Midbrain (tissue), 1 donor: ENCODE measurements around the gene PMM2.
"Not testable (repeated sequence)": the region's sequence is repeated elsewhere in the genome, so short reads cannot be mapped to it uniquely, and the experiment has no call there.

Source experiments
- DNase-seq: peaks from one replicate; lab custom pipeline; 2025; lab: John Stamatoyannopoulos, UW

Gene PMM2

GRCh38 chr16:8782673-8783072 lies 15.0 kb upstream of the PMM2 start:
- no peak for DNase-seq

- no peak for DNase-seq
Observed at GRCh38 chr16:8785408-8785807, 12.2 kb upstream of the PMM2 start.

DNA sequence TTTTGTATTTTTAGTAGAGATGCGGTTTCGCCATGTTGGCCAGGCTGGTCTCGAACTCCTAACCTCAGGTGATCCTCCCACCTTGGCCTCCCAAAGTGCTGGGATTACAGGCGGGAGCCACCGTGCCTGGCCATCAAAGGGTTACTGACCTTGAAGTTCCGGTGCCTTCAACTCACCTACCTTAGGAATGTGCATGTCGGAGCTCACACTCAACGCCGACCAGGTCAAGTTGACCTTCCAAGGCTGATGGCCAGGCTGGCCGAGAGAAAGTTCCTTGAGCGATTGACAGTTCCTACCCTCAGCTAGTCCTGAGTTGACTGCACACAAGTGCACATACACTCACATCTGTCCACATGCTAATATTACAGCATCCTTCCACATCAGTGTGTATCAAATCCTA lies 11.3 kb upstream of the PMM2 start:
- not testable (repeated sequence) for DNase-seq

- no peak for DNase-seq
Observed at GRCh38 chr16:8788578-8789172, 9.0 kb upstream of the PMM2 start.

- no peak for DNase-seq
Observed at GRCh38 chr16:8795091-8795490, 2.5 kb upstream of the PMM2 start.

DNA sequence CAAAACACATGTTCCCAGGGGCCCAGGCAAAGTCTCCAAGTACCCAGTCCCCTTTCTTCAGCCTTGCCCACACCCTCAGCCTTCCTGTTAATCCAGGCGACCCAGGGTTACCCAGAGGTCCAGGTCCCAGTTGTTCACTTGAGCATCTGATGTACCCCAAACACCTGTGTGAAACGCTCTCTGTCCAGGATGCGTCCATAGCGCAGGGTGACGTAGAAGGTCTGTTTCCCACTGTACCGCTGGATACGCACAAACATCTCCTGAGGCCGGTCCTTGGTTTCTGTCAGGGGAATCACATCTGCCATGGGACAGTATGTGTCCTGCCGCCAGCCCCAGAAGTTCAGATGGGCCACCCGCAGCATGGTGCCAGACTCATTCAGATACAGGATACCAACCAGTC lies 1.8 kb upstream of the PMM2 start:
- no peak for DNase-seq

DNA sequence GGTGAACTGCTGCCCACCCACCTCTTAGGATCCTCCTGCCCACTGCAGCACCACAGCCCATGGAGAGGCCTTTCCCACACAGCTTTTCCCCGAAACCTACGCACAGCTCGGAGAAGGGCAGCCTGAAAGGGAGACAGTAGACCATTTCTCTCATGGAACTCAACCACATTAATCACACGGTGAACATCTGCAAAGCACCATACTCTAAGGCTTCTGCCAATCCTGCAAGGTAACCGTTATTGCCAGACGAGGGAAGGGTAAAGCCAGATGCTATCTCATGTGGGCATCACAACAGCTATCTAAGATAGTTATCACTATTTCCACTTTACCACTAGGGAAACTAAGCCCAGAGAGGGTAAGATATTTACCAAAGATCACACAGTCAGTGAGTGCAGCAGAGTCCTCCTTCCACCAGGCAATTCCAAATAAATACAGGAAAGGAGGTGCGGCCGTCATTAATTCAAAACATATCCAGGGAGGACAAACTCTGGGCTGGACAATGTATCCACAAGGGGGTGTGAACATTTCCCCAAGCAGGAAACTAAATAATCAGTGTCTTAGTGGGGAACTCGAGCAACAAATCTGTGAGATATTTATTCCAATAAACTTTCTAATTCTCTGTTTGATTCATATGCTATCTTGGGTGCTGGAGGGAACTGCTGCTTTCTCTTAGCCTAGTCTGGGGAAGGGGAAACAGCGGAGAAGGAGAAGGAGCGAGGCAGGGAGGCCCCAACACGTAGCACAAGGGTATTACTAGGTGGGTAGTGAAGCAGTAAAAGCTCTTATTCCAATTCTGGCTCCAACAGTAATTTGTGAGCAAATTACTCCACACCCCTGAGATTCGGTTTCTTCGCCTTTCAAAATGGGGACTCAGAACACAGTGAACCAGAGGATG lies 923 bp upstream of the PMM2 start:
- no peak for DNase-seq

- DNase-seq: no peak
Observed at GRCh38 chr16:8798174-8798527, 512 bp downstream of the PMM2 start.

- no peak for DNase-seq
Observed at GRCh38 chr16:8798535-8799157, 1.0 kb downstream of the PMM2 start.

DNA sequence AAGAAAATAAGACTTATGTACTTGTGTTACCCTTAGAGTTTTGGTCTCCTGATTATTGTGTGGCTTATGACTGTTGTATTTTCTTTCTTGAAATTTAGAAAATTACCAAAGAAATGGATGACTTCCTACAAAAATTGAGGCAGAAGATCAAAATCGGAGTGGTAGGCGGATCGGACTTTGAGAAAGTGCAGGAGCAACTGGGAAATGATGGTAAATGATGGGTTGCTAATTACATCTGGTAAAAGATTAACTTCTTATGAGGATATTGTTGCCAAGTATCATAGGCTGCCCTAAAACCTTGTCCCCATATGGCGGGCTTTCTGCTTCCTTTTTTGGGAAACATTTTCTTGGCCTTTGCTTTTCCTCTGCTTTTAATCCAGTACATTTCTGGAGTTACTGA lies 4.1 kb downstream of the PMM2 start:
- no peak for DNase-seq

DNA sequence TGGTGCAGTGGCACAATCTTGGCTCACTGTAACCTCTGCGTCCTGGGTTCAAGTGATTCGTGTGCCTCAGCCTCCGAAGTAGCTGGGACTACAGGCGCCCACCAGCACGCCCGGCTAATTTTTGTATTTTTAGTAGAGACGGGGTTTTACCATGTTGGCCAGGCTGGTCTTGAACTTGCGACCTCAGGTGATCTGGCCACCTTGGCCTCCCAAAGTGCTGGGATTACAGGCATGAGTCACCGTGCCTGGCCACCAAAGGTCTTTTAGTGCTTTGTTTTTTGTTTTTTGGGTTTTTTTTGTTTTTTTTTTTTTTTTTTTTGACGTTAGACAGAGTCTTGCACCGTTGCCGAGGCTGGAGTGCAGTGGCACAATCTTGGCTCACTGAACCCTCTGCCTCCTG lies 6.1 kb downstream of the PMM2 start:
- DNase-seq: not testable (repeated sequence)

DNA sequence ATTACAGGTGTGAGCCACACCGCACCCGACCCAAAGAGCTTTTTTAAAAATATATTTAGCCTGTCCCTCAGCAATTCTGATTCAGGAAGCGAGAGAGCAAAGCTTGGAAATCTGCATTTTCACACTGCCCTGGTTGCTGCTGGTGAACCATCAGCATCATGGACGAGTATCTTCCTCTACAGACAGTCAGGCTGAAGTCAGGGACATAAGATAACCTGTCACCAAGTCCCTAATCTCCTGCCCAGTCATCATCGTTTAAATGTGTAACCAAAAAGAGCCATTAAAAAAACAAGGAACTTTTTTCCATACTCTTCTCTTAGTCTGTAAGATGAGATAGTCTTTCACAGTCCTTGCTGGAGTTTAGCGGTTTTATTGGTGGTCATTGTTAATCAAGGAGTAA lies 6.7 kb downstream of the PMM2 start:
- DNase-seq: no peak

- DNase-seq: no peak
Observed at GRCh38 chr16:8806272-8806983, 8.8 kb downstream of the PMM2 start.

DNA sequence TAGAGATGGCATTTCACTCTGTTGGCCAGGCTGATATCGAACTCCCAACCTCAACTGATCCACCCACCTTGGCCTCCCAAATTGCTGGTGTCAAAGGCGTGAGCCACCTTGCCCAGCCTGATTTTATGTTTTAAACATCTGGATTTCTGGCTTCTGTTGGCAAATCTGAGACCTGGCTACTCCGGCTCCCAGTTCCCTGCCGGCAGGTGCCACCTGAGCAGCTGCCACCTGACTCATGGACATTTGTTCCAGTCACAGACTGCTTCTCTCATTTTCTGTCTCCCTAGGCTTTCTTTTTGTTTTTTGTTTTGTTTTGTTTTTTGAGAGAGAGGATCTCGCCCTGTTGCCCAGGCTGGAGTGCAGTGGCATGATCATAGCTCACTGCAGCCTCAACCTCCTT lies 9.6 kb downstream of the PMM2 start:
- DNase-seq: no peak

DNA sequence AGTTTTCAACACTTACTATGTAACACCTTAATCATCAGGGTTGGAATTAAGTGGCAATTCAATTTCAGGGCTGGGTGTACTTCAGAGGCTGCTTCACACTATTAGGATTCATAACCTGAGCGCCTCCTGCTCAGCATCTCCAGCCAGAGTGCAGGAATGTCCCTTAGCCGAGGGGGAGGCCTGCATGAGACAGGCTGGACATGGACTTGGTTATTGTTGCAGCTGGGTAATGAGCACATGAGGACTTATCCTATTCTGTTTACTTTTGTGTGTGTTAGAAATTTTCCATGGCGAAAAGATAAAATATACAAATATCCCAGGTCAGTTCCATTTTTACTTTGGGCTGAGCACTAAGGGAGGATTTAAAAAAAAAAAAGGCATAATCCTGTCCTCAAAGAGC lies 10.4 kb downstream of the PMM2 start:
- DNase-seq: no peak

- no peak for DNase-seq
Observed at GRCh38 chr16:8808613-8809353, 11.1 kb downstream of the PMM2 start.

- DNase-seq: no peak
Observed at GRCh38 chr16:8812162-8812843, 14.7 kb downstream of the PMM2 start.

DNA sequence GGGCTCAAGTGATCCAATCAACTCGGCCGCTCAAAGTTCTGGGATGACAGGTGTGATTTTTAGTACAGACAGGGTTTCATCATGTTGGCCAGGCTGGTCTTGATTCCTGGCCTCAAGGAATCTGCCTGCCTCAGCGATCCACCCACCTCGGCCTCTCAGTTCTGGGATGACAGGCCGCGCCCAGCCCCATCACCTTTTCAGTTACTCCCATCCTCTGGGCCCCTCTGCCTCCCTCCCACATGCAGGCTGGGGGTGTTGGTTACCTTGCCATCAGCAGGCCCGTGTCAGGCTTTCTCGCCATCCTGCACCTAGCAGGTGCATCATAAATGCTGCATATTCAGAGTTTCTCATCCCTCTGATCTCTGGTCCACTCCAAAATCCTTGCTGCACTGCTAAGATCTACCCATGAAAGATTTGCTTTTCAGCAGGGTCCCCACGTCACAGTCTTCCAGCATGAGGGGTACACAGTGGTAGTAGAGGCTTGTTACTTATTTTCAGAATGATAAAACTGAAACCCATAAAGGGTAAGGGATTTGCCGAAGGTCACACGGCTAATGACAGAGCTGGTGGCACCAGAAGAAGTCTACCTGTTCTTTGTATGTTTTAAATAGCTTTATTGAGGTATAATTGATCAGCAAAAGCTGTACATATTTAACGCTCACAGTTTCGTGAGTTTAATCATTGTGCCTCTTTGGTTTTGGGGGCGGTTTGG lies 16.6 kb downstream of the PMM2 start:
- no peak for DNase-seq

DNA sequence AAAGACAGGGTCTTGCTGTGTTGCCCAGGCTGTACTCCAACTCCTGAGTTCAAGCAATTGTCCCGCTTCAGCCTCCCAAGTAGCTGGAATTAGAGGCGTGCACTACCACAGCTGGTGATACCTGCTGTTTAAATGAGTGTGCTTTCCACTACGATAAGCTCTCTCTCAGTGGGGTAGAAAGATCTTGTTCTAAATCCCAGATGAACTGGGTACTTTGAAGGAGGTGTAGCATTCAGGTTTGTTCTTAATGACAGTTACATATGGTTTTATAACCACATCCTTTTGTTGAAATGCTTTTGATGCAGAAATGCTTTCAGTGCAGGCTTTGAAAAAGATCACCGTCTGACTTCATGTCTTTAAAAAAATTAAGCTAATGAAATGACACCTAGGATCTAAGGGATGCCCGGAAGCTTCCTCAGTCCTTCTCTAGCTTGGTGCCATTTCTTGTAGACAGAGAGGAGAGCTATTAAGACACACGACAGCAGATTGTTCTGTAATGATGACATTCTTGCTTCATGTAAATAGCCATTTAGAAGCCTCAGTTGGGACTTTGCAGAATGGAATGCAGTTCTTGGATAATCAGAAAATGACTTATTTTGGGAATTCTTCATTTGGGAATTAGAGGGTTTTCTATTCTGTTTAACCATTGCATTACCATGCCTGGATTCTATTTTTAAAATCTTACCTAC lies 19.5 kb downstream of the PMM2 start:
- no peak for DNase-seq
